GM23338 (cell line): Measurements from ENCODE around the gene IL19. TPM values are rescaled to one million over a fixed set of nuclear protein-coding genes. Genes with fewer than 3 reads are reported as not detected.

Experiments
- ATAC-seq: fragments of 200-7000 bp; cut with Tn5 transposase; 3 replicates; pipeline ENCODE4 v1.9.1; 2020
- DNase-seq: peaks from one replicate; pipeline ENCODE4 v3.0.0-alpha.2; 2015; ENCODE audit warnings: low spot score
- H2AFZ ChIP-seq: fragments of 200-600 bp; sonication (generic); 2 replicates; pipeline ENCODE4 v1.8.0; 2016; ENCODE audit warnings: antibody characterized with exemption, mild to moderate bottlenecking, moderate library complexity
- H3F3A ChIP-seq: fragments of 200-600 bp; sonication (generic); replicated peaks from 2 replicates; pipeline ENCODE4 v1.8.0; 2017; ENCODE audit warnings: antibody characterized with exemption, mixed run types, low read depth
- H3K27ac ChIP-seq: fragments of 200-600 bp; sonication (generic); 2 replicates; pipeline ENCODE4 v1.6.1; 2016; ENCODE audit warnings: low read depth
- H3K27me3 ChIP-seq: fragments of 200-600 bp; sonication (generic); 2 replicates; pipeline ENCODE4 v1.8.0; 2016; ENCODE audit warnings: mild to moderate bottlenecking, mixed run types, moderate library complexity; ENCODE audit not compliant: insufficient read depth
- H3K36me3 ChIP-seq: fragments of 200-600 bp; sonication (generic); 2 replicates; pipeline ENCODE4 v1.8.0; 2016; ENCODE audit warnings: mild to moderate bottlenecking; ENCODE audit not compliant: insufficient read depth
- H3K4me1 ChIP-seq: fragments of 200-600 bp; sonication (generic); 2 replicates; pipeline ENCODE4 v1.8.0; 2016; ENCODE audit warnings: mild to moderate bottlenecking, moderate library complexity; ENCODE audit not compliant: insufficient read depth
- H3K4me2 ChIP-seq: fragments of 200-600 bp; sonication (generic); 2 replicates; pipeline ENCODE4 v1.7.1; 2017; ENCODE audit warnings: mixed run types
- H3K4me3 ChIP-seq: fragments of 200-600 bp; sonication (generic); 2 replicates; pipeline ENCODE4 v1.6.1; 2016; ENCODE audit warnings: mixed run types
- H3K79me2 ChIP-seq: fragments of 200-600 bp; sonication (generic); replicated peaks from 2 replicates; pipeline ENCODE4 v1.8.0; 2017; ENCODE audit warnings: mild to moderate bottlenecking; ENCODE audit not compliant: insufficient read depth
- H3K9me2 ChIP-seq: fragments of 200-600 bp; sonication (generic); 2 replicates; pipeline ENCODE4 v1.8.0; 2017; ENCODE audit not compliant: insufficient read depth
- H4K20me1 ChIP-seq: fragments of 200-600 bp; sonication (generic); replicated peaks from 2 replicates; pipeline ENCODE4 v1.8.0; 2017; ENCODE audit warnings: mild to moderate bottlenecking; ENCODE audit not compliant: insufficient read depth
- H3K27ac Mint-ChIP-seq: 2 replicates; pipeline ENCODE4 v1.8.0; 2020; ENCODE audit warnings: inconsistent platforms, mild to moderate bottlenecking, moderate library complexity, mixed read lengths
- H3K27me3 Mint-ChIP-seq: 3 replicates; pipeline ENCODE4 v1.8.0; 2022; ENCODE audit warnings: low read depth, mild to moderate bottlenecking, moderate library complexity, mixed read lengths, inconsistent platforms; ENCODE audit not compliant: insufficient read depth, poor library complexity
- H3K36me3 Mint-ChIP-seq: 3 replicates; pipeline ENCODE4 v1.8.0; 2021; ENCODE audit warnings: low read depth, mild to moderate bottlenecking, inconsistent platforms, moderate library complexity, mixed read lengths
- H3K4me1 Mint-ChIP-seq: 3 replicates; pipeline ENCODE4 v1.8.0; 2020; ENCODE audit warnings: mild to moderate bottlenecking, inconsistent platforms, mixed read lengths
- H3K4me3 Mint-ChIP-seq: 3 replicates; pipeline ENCODE4 v1.8.0; 2021; ENCODE audit warnings: moderate library complexity, mild to moderate bottlenecking, inconsistent platforms, mixed read lengths
- H3K9me3 Mint-ChIP-seq: 3 replicates; pipeline ENCODE4 v1.8.0; 2020; ENCODE audit warnings: moderate library complexity, mild to moderate bottlenecking, inconsistent platforms, mixed read lengths
- CREB1 ChIP-seq: fragments of 250-450 bp; sonication (Bioruptor Pico); IDR thresholded peaks from 2 replicates; pipeline ENCODE4 v1.5.0; 2020; ENCODE audit warnings: low read depth, mild to moderate bottlenecking, moderate library complexity
- ETS1 ChIP-seq: IDR thresholded peaks from 2 replicates; pipeline ENCODE4 v1.6.1; 2016; ENCODE audit warnings: antibody characterized with exemption
- EZH2 ChIP-seq: fragments of 200-600 bp; sonication (generic); IDR thresholded peaks from one replicate; pipeline ENCODE4 v1.8.0; 2017; ENCODE audit warnings: antibody characterized with exemption, mild to moderate bottlenecking, low read depth; ENCODE audit not compliant: unreplicated experiment
- EZH2phosphoT487 ChIP-seq: fragments of 200-600 bp; sonication (generic); IDR thresholded peaks from one replicate; pipeline ENCODE4 v1.8.1; 2018; ENCODE audit warnings: antibody characterized with exemption; ENCODE audit not compliant: unreplicated experiment
- JUNB ChIP-seq: IDR thresholded peaks from one replicate; pipeline ENCODE4 v1.6.1; 2016; ENCODE audit warnings: antibody characterized with exemption; ENCODE audit not compliant: unreplicated experiment
- REST ChIP-seq: IDR thresholded peaks from one replicate; pipeline ENCODE4 v1.6.1; 2018; ENCODE audit warnings: antibody characterized with exemption; ENCODE audit not compliant: unreplicated experiment
- STAT1 ChIP-seq: IDR thresholded peaks from one replicate; pipeline ENCODE4 v1.6.1; 2016; ENCODE audit warnings: antibody characterized with exemption; ENCODE audit not compliant: unreplicated experiment
- ZNF331 ChIP-seq: fragments of 250-450 bp; sonication (Bioruptor Pico); IDR thresholded peaks from 2 replicates; pipeline ENCODE4 v1.5.0; 2020; ENCODE audit warnings: low read depth, mild to moderate bottlenecking, moderate library complexity
- polyA plus RNA-seq: library from polyadenylated mRNA; unstranded; fragments of >200 nt; fragmentation: Nextera tagmentation; extraction: Ambion mirVana; gene quantifications from 2 replicates; pipeline ENCODE4 v1.2.1, GENCODE V29; 2016
- total RNA-seq: library from RNA; depleted of rRNA; stranded (reverse); fragments of >200 nt; shearing (Covaris generic); gene quantifications from 2 replicates; pipeline ENCODE4 v1.2.3, GENCODE V29; 2014
- TF ChIP-seq, protein P1 (sequence below), 2 experiments: fragments of 200-600 bp in 1 of 2; sonication (generic) in 1 of 2; conservative IDR thresholded peaks; 2 replicates each; pipeline versions ENCODE4 v1.5.1 to v1.6.1; 2016 to 2017; ENCODE audit warnings: antibody characterized with exemption in 2 of 2, low read depth in 2 of 2, mild to moderate bottlenecking in 2 of 2, moderate library complexity in 1 of 2

Gene IL19
- total and polyA plus RNA-seq, 2 experiments from 2014 or later: not detected

GRCh38 chr1:206839857-206840256 lies 69.3 kb downstream of the IL19 start:
- DNase-seq (no peak), ATAC-seq (no peak)
- Histone ChIP-seq H4K20me1 (no peaks in the 10 kb centered on the region), H3K27me3 (no peaks in the 10 kb centered on the region), H3K79me2 (no peaks in the 10 kb centered on the region), H3F3A (no peaks in the 10 kb centered on the region), H3K4me1 (no peaks in the 10 kb centered on the region), H2AFZ (no peak overlapping the region), H3K9me2 (no peaks in the 10 kb centered on the region), H3K36me3 (no peaks in the 10 kb centered on the region), H3K4me2 (no peak overlapping the region), H3K4me3 (no peak overlapping the region), H3K27ac (no peak overlapping the region)
- Mint-ChIP-seq H3K4me3 (no peak overlapping the region), H3K9me3 (no peaks in the 10 kb centered on the region), H3K27ac (no peak overlapping the region), H3K4me1 (no peaks in the 10 kb centered on the region), H3K27me3 (no peaks in the 10 kb centered on the region), H3K36me3 (no peaks in the 10 kb centered on the region)
- TF ChIP-seq REST (no peak), STAT1 (no peak), CREB1 (CRISPR knock-in tag) (no peak)

- Histone ChIP-seq H3K79me2 (no peaks in the 10 kb centered on the region), H3F3A (no peaks in the 10 kb centered on the region), H3K9me2 (no peaks in the 10 kb centered on the region), H3K27ac (no peak overlapping the region), H4K20me1 (no peaks in the 10 kb centered on the region), H2AFZ (no peak overlapping the region), H3K4me3 (no peak overlapping the region), H3K4me1 (no peaks in the 10 kb centered on the region), H3K4me2 (no peak overlapping the region), H3K36me3 (no peaks in the 10 kb centered on the region), H3K27me3 (no peaks in the 10 kb centered on the region)
- Mint-ChIP-seq H3K27ac (no peak overlapping the region), H3K9me3 (no peaks in the 10 kb centered on the region), H3K36me3 (no peaks in the 10 kb centered on the region), H3K4me1 (no peaks in the 10 kb centered on the region), H3K4me3 (no peak overlapping the region), H3K27me3 (no peaks in the 10 kb centered on the region)
- DNase-seq (no peak), ATAC-seq (no peak)
- TF ChIP-seq ZNF331 (no peak), REST (no peak), EZH2phosphoT487 (no peak), CREB1 (CRISPR knock-in tag) (no peak), ETS1 (no peak), EZH2 (no peak), JUNB (no peak)
- TF ChIP-seq, protein P1, sequence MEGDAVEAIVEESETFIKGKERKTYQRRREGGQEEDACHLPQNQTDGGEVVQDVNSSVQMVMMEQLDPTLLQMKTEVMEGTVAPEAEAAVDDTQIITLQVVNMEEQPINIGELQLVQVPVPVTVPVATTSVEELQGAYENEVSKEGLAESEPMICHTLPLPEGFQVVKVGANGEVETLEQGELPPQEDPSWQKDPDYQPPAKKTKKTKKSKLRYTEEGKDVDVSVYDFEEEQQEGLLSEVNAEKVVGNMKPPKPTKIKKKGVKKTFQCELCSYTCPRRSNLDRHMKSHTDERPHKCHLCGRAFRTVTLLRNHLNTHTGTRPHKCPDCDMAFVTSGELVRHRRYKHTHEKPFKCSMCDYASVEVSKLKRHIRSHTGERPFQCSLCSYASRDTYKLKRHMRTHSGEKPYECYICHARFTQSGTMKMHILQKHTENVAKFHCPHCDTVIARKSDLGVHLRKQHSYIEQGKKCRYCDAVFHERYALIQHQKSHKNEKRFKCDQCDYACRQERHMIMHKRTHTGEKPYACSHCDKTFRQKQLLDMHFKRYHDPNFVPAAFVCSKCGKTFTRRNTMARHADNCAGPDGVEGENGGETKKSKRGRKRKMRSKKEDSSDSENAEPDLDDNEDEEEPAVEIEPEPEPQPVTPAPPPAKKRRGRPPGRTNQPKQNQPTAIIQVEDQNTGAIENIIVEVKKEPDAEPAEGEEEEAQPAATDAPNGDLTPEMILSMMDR (conservative IDR thresholded peaks at IDR 0.05; ENCODE audit: low read depth in 2 of 2): no peak
Measured at GRCh38 chr1:206841609-206842323, 71.2 kb downstream of the IL19 start.
